Mesenchymal stem cell (in vitro differentiated cells and primary cell): ENCODE results near the gene RPS6KB2.
"Not testable (repeated sequence)": the region's sequence is repeated elsewhere in the genome, so short reads cannot be mapped to it uniquely, and the experiment has no call there.

Experiments
- DNase-seq: peaks from one replicate; pipeline ENCODE4 v3.0.0-alpha.2; 2013
- H2AFZ ChIP-seq: one replicate; pipeline ENCODE4 v1.6.1; 2013; ENCODE audit warnings: low read depth, mild to moderate bottlenecking, control low read depth, inconsistent platforms, low read length, moderate library complexity
- H2AK5ac ChIP-seq: 2 replicates; pipeline ENCODE4 v1.6.1; 2013; ENCODE audit warnings: low read length, moderate library complexity, mild to moderate bottlenecking, inconsistent platforms; ENCODE audit not compliant: severe bottlenecking
- H2BK120ac ChIP-seq: one replicate; pipeline ENCODE4 v1.6.1; 2013; ENCODE audit warnings: low read depth, mild to moderate bottlenecking, inconsistent platforms, low read length, moderate library complexity
- H2BK12ac ChIP-seq, 2 experiments: one replicate each; pipeline ENCODE4 v1.6.1; 2013; ENCODE audit warnings: inconsistent platforms in 2 of 2, low read length in 2 of 2, mild to moderate bottlenecking in 2 of 2, moderate library complexity in 2 of 2, control low read depth in 1 of 2
- H2BK15ac ChIP-seq: one replicate; pipeline ENCODE4 v1.6.1; 2013; ENCODE audit warnings: mild to moderate bottlenecking, low read depth, inconsistent platforms; ENCODE audit not compliant: poor library complexity, severe bottlenecking
- H2BK5ac ChIP-seq: 2 replicates; pipeline ENCODE4 v1.6.1; 2013; ENCODE audit warnings: low read depth, mild to moderate bottlenecking, low read length, control low read depth, inconsistent platforms; ENCODE audit not compliant: poor library complexity, severe bottlenecking
- H3K14ac ChIP-seq, 2 experiments: one replicate each; pipeline ENCODE4 v1.6.1; 2013; ENCODE audit warnings: inconsistent platforms in 2 of 2, low read length in 2 of 2, control low read depth in 1 of 2, mild to moderate bottlenecking in 1 of 2, moderate library complexity in 1 of 2
- H3K18ac ChIP-seq, 2 experiments: one replicate each; pipeline ENCODE4 v1.6.1; 2013; ENCODE audit warnings: inconsistent platforms in 2 of 2, low read length in 2 of 2, control low read depth in 1 of 2, low read depth in 1 of 2, mild to moderate bottlenecking in 1 of 2
- H3K23ac ChIP-seq, 2 experiments: one replicate each; pipeline ENCODE4 v1.6.1; 2013; ENCODE audit warnings: inconsistent platforms in 2 of 2, low read length in 2 of 2, mild to moderate bottlenecking in 2 of 2, moderate library complexity in 2 of 2, control low read depth in 1 of 2
- H3K27ac ChIP-seq: 2 replicates; pipeline ENCODE4 v1.5.1; 2013; ENCODE audit warnings: mild to moderate bottlenecking, moderate library complexity, low read length, control low read depth, inconsistent platforms; ENCODE audit not compliant: poor library complexity, severe bottlenecking
- H3K27me3 ChIP-seq, 2 experiments: 2 replicates each; pipeline versions ENCODE4 v1.6.1 to v1.7.0; 2013; ENCODE audit warnings: low read length in 2 of 2, mild to moderate bottlenecking in 2 of 2, moderate library complexity in 2 of 2, control low read depth in 1 of 2, inconsistent platforms in 1 of 2; ENCODE audit not compliant: control insufficient read depth in 1 of 2, insufficient read depth in 1 of 2
- H3K36me3 ChIP-seq, 2 experiments: 2 replicates each; pipeline versions ENCODE4 v1.6.1 to v1.7.0; 2013; ENCODE audit warnings: low read length in 2 of 2, control low read depth in 1 of 2, inconsistent platforms in 1 of 2, low read depth in 1 of 2, mild to moderate bottlenecking in 1 of 2; ENCODE audit not compliant: insufficient read depth in 2 of 2, control insufficient read depth in 1 of 2
- H3K4ac ChIP-seq, 2 experiments: one replicate each; pipeline ENCODE4 v1.6.1; 2013; ENCODE audit warnings: inconsistent platforms in 2 of 2, low read length in 2 of 2, mild to moderate bottlenecking in 2 of 2, moderate library complexity in 2 of 2, control low read depth in 1 of 2, low read depth in 1 of 2
- H3K4me1 ChIP-seq: 2 replicates; pipeline ENCODE4 v1.6.1; 2013; ENCODE audit warnings: low read depth, low read length, control low read depth; ENCODE audit not compliant: control insufficient read depth, insufficient read depth
- H3K4me2 ChIP-seq: 2 replicates; pipeline ENCODE4 v1.6.1; 2013; ENCODE audit warnings: low read length, mild to moderate bottlenecking, inconsistent platforms; ENCODE audit not compliant: poor library complexity, severe bottlenecking
- H3K4me3 ChIP-seq, 2 experiments: 2 replicates each; pipeline versions ENCODE4 v1.5.1 to v1.7.0; 2013; ENCODE audit warnings: low read length in 2 of 2, mild to moderate bottlenecking in 2 of 2, control low read depth in 1 of 2, low read depth in 1 of 2; ENCODE audit not compliant: insufficient read depth in 1 of 2
- H3K79me1 ChIP-seq: replicated peaks from 2 replicates; pipeline ENCODE4 v1.6.1; 2013; ENCODE audit warnings: mild to moderate bottlenecking, control low read depth, low read length, inconsistent platforms; ENCODE audit not compliant: poor library complexity, severe bottlenecking
- H3K9ac ChIP-seq: 2 replicates; pipeline ENCODE4 v1.7.0; 2013; ENCODE audit warnings: mild to moderate bottlenecking, low read length, moderate library complexity
- H3K9me3 ChIP-seq: 2 replicates; pipeline ENCODE4 v1.7.0; 2013; ENCODE audit warnings: mild to moderate bottlenecking, low read length; ENCODE audit not compliant: control insufficient read depth
- H4K8ac ChIP-seq: one replicate; pipeline ENCODE4 v1.6.1; 2013; ENCODE audit warnings: inconsistent platforms, mild to moderate bottlenecking, low read length, moderate library complexity
- H4K91ac ChIP-seq: one replicate; pipeline ENCODE4 v1.6.1; 2013; ENCODE audit warnings: mild to moderate bottlenecking, low read length, inconsistent platforms
- WGBS: methylation state at CpG from one replicate; pipeline ENCODE4 v1.1.7; 2013; ENCODE audit warnings: mixed read lengths; 5-methylcytosine and 5-hydroxymethylcytosine counted together

RPS6KB2 gene

GRCh38 chr11:67476692-67477091 lies 48.4 kb downstream of the RPS6KB2 start:
- not testable (repeated sequence) for H3K14ac ChIP-seq, H2AFZ ChIP-seq, H3K9me3 ChIP-seq, H3K4ac ChIP-seq, H3K9ac ChIP-seq, H3K27me3 ChIP-seq, H2BK12ac ChIP-seq, H2BK15ac ChIP-seq, H3K4me2 ChIP-seq, H3K18ac ChIP-seq, H4K91ac ChIP-seq, DNase-seq, H2BK120ac ChIP-seq, H3K23ac ChIP-seq, H2BK5ac ChIP-seq, H3K79me1 ChIP-seq, H3K4me1 ChIP-seq, H3K27ac ChIP-seq, H2AK5ac ChIP-seq, H3K36me3 ChIP-seq, H3K4me3 ChIP-seq
- WGBS: 94% methylated on average over 10 of the region's 10 CpGs
- H4K8ac ChIP-seq: peak overlapping the region; percentile 6

GRCh38 chr11:67477344-67478050 lies 49.2 kb downstream of the RPS6KB2 start:
- H3K4me1 ChIP-seq, H3K14ac ChIP-seq, H2AFZ ChIP-seq, H3K23ac ChIP-seq, H2BK120ac ChIP-seq, H3K4ac ChIP-seq, H3K18ac ChIP-seq, H3K4me2 ChIP-seq, H2BK5ac ChIP-seq, H3K36me3 ChIP-seq, H3K4me3 ChIP-seq, H2AK5ac ChIP-seq, DNase-seq, H3K79me1 ChIP-seq, H2BK12ac ChIP-seq, H3K27ac ChIP-seq, H4K91ac ChIP-seq, H3K27me3 ChIP-seq, H2BK15ac ChIP-seq, H3K9me3 ChIP-seq, H3K9ac ChIP-seq, H4K8ac ChIP-seq: not testable (repeated sequence)
- 89% methylated on average over 8 of the region's 16 CpGs for WGBS

- Histone ChIP-seq H3K27ac (no peak overlapping the region), H3K4ac (peak overlapping the region in 1 of 2 experiments; percentile 91), H3K18ac (peak overlapping the region in 1 of 2 experiments; percentile 24), H2BK12ac (no peak overlapping the region), H3K9me3 (no peaks in the 10 kb centered on the region), H4K8ac (peak overlapping the region; percentile 92), H3K23ac (no peak overlapping the region), H3K14ac (no peak overlapping the region), H4K91ac (no peak overlapping the region), H3K4me3 (peak overlapping the region; percentile 57 to 82), H3K79me1 (peaks cover 19% of the 10 kb centered on the region), H2AK5ac (no peak overlapping the region), H3K9ac (peak overlapping the region; percentile 89), H2BK5ac (no peak overlapping the region), H3K4me2 (peak overlapping the region; percentile 85), H2AFZ (no peak overlapping the region), H3K36me3 (peaks cover 5 to 12% of the 10 kb centered on the region in 2 experiments), H2BK15ac (no peak overlapping the region), H3K27me3 (no peaks in the 10 kb centered on the region), H2BK120ac (no peak overlapping the region), H3K4me1 (peaks cover 19% of the 10 kb centered on the region)
- WGBS: 95% methylated on average over 18 of the region's 19 CpGs
- DNase-seq: no peak
These were observed 54.1 kb downstream of the RPS6KB2 start for GRCh38 chr11:67482275-67482826.
